ENCODE results near the gene EPHA6. TPM values are rescaled to one million over a fixed set of nuclear protein-coding genes. Genes with fewer than 3 reads are reported as not detected.

The EPHA6 gene
- total RNA-seq, 1 experiment from 2014 or later = 0.61 TPM

GRCh38 chr3:97108136-97108535, 293.7 kb downstream of the EPHA6 start:
- Mint-ChIP-seq H3K36me3 (ENCODE audit: insufficient read depth in 1 of 3, low read depth in 3 of 3) (no peaks in the 10 kb centered on the region), H3K4me3 (no peak overlapping the region), H3K9me3 (no peaks in the 10 kb centered on the region), H3K4me1 (peaks cover 12 to 14% of the 10 kb centered on the region in 2 experiments), H3K27ac (no peak overlapping the region), H3K27me3 (ENCODE audit: low read depth) (no peaks in the 10 kb centered on the region)
- DNase-seq = no peak
- no peak overlapping the region for H2BK120ac ChIP-seq (ENCODE audit: low read depth, low read length, poor library complexity, severe bottlenecking)
- H3K9me3 ChIP-seq (ENCODE audit: control insufficient read depth, low read depth, low read length) = no peaks in the 10 kb centered on the region
- no peak for TF ChIP-seq CTCF (conservative IDR thresholded peaks at IDR 0.05)
- H3K4ac ChIP-seq (ENCODE audit: low read depth, low read length) = no peak overlapping the region
- no peaks in the 10 kb centered on the region for H3K79me1 ChIP-seq (ENCODE audit: insufficient read depth, low read depth, low read length, poor library complexity, severe bottlenecking)
- peaks cover under 1% of the 10 kb centered on the region for H3K4me1 ChIP-seq (ENCODE audit: insufficient read depth, low read length)
- no peak overlapping the region for H2AK5ac ChIP-seq (ENCODE audit: insufficient read length, low read length)
- no peak overlapping the region for H3K23ac ChIP-seq (ENCODE audit: insufficient read length, low read depth, low read length)
- no peak overlapping the region for H4K91ac ChIP-seq (ENCODE audit: insufficient read length, low read depth, low read length)
- H3K18ac ChIP-seq (ENCODE audit: insufficient read length, low read depth, low read length) = no peak overlapping the region
- no peaks in the 10 kb centered on the region for H3K79me2 ChIP-seq (ENCODE audit: insufficient read depth, low read length)
- no peaks in the 10 kb centered on the region for H3K23me2 ChIP-seq (ENCODE audit: insufficient read length, low read depth, low read length, poor library complexity, severe bottlenecking)
- H2BK20ac ChIP-seq (ENCODE audit: low read depth, low read length, poor library complexity, severe bottlenecking) = no peak overlapping the region
- H3K14ac ChIP-seq (ENCODE audit: insufficient read depth, low read length) = no peak overlapping the region
- H4K8ac ChIP-seq (replicated peaks; ENCODE audit: insufficient read length, low read depth, low read length) = no peak overlapping the region
- H3K4me2 ChIP-seq (ENCODE audit: insufficient read depth, insufficient read length, low read length) = no peak overlapping the region
- H3K56ac ChIP-seq (ENCODE audit: insufficient read length, low read depth, low read length) = no peak overlapping the region
- H3K27me3 ChIP-seq (ENCODE audit: insufficient read depth, low read length) = no peaks in the 10 kb centered on the region
- no peak overlapping the region for H3K27ac ChIP-seq (ENCODE audit: insufficient read length, low read depth, low read length)
- H2BK15ac ChIP-seq (ENCODE audit: low read depth, low read length) = no peak overlapping the region
- H4K5ac ChIP-seq (ENCODE audit: insufficient read length, low read depth, low read length) = no peak overlapping the region
- H2BK12ac ChIP-seq (ENCODE audit: insufficient read length, low read depth, low read length) = no peak overlapping the region
- no CpG with 5 or more reads among the region's 1 CpG for WGBS (ENCODE audit: extremely low coverage, insufficient read length, low lambda C conversion rate)
- no peak overlapping the region for H2BK5ac ChIP-seq (ENCODE audit: insufficient read length, low read length)
- H4K20me1 ChIP-seq (ENCODE audit: control insufficient read depth, insufficient read depth, insufficient read length) = no peaks in the 10 kb centered on the region
- H3T11ph ChIP-seq (ENCODE audit: low read length) = no peak overlapping the region
- no peak overlapping the region for H3K9ac ChIP-seq (ENCODE audit: extremely low read depth, insufficient read length, low read length)
- H2AFZ ChIP-seq (ENCODE audit: low read length) = no peak overlapping the region
